ENCODE data around the gene PACSIN3. TPM values are rescaled to one million over a fixed set of nuclear protein-coding genes. Genes with fewer than 3 reads are reported as not detected.

Gene PACSIN3
- total and polyA plus RNA-seq, 2 donors (not counting 3 experiments of a cell fraction or from before 2014, with no cell fraction given) = 15.2 to 27.2 TPM

DNA sequence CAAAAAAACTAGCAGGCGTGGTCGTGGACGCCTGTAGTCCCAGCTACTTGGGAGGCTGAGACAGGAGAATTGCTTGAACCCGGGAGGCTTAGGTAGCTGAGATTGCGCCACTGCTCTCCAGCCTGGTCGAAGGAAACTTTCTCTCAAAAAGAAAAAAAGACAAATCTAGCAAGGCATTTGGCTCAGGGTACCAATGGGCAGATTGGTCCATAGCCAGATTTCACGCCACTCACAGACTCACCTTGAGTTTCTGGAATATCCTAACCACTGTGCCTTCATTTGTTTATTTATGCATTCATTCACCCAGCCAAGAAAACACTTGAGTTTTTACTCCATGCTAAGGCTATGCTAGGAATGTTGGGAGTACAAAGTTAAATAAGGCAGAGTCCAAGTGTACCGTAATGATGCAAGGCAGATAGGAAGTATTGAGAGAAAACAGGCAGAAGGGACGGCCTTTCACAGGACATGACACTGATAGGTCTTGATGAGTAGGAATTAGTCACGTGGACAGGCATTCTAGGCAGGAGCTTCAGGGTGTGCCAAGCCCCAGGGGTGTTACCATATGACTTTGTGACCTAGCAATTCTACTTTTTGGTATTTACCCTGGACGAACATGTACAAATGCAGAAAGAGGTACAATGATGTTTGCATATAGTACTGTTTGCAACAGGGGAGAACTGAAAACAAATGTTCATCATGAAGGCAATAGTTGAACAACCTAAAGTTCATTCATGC, 3.0 kb upstream of the PACSIN3 start:
- peaks cover 16% of the 10 kb centered on the region for H3K4me1 ChIP-seq (ENCODE audit: control insufficient read depth, extremely low read depth, insufficient read depth, low read length)
- H3K4me2 ChIP-seq (ENCODE audit: insufficient read depth, low read length) = no peak overlapping the region
- dilution Hi-C loops (cut with MboI; ENCODE audit: extremely low pct_ligation_motif_present, low sequenced_read_pairs) (no loop called here), intact Hi-C loops (cut with micrococcal nuclease) (no loop called here)
- H3K9me3 ChIP-seq (replicated peaks; ENCODE audit: control insufficient read depth, insufficient read depth, low read length) = no peaks in the 10 kb centered on the region
- H3K36me3 ChIP-seq (ENCODE audit: control insufficient read depth in 2 of 2, extremely low read depth in 1 of 2, insufficient read depth in 2 of 2, low read length in 2 of 2) = no peaks in the 10 kb centered on the region
- no peaks in the 10 kb centered on the region for H3K79me2 ChIP-seq (ENCODE audit: control insufficient read depth, insufficient read depth, low read length)
- H3K9me1 ChIP-seq (replicated peaks; ENCODE audit: control insufficient read depth, extremely low read depth, insufficient read depth, low read length) = no peaks in the 10 kb centered on the region
- no TSS peak for BruUV-seq (replicated peaks)
- TF ChIP-seq GATA2 (IDR thresholded peaks at IDR 0.05; ENCODE audit: insufficient read depth, insufficient read length, low read depth, low read length) = no peak
- H3K4me3 ChIP-seq (replicated peaks in 1 of 3; ENCODE audit: insufficient read depth in 1 of 3, low read depth in 1 of 3, low read length in 3 of 3) = no peak overlapping the region
- CTCF ChIA-PET = interaction anchor here (1.0 to 1.5 kb wide), 2 partner anchors 10 to 70 kb away, joined by 3 to 4 read pairs; no protein-coding TSS in a partner anchor
- H3K9ac ChIP-seq (replicated peaks; ENCODE audit: extremely low read depth, insufficient read depth, low read length) = no peak overlapping the region
- FAIRE-seq (peak; percentile 61), DNase-seq (ENCODE audit: low read depth, low spot score) (no peak)
- POLR2A ChIA-PET = no interaction called here
- H4K20me1 ChIP-seq (replicated peaks; ENCODE audit: control insufficient read depth, extremely low read depth, insufficient read depth, low read length) = no peaks in the 10 kb centered on the region
- no peak overlapping the region for H3K27ac ChIP-seq (ENCODE audit: insufficient read depth, low read depth, low read length)
- peaks cover 0 to 3% of the 10 kb centered on the region in 2 experiments for H3K27me3 ChIP-seq (ENCODE audit: control insufficient read depth in 2 of 2, insufficient read depth in 2 of 2, low read length in 2 of 2)
- no peak overlapping the region for H2AFZ ChIP-seq (ENCODE audit: low read depth, low read length)

DNA sequence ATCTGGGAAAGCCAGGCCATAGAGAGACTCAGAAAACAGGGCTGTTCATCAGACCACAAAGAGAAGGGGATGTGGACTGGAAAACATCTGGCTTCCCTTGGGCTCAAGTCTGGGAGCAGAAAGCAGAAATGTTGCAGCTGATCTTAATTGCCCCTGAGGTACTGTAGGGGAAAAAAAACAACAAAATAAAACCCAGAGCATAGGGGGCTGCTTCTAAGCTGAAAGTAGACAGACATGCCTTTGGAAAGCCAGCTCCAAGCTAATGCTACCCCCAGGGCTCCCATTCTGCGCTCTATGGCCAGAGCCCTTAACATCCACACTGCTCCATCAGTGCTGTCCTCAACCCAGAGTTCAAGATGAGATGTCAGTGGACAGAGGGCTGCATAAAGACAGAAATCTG, 2.0 kb upstream of the PACSIN3 start:
- no peak overlapping the region for H3K27ac ChIP-seq (ENCODE audit: insufficient read depth, low read depth, low read length)
- no peak for TF ChIP-seq POLR2A (IDR thresholded peaks at IDR 0.05; ENCODE audit: low read depth, low read length)
- no peak for TF ChIP-seq MAX (IDR thresholded peaks at IDR 0.05; ENCODE audit: insufficient read depth, insufficient read length)
- no peak for TF ChIP-seq JUN (IDR thresholded peaks at IDR 0.05; ENCODE audit: borderline replicate concordance, insufficient read depth, insufficient read length, low read depth)
- TF ChIP-seq EZH2 (IDR thresholded peaks at IDR 0.05; ENCODE audit: borderline replicate concordance, low read depth, low read length, severe bottlenecking) = no peak
- no peak for TF ChIP-seq GATA2 (IDR thresholded peaks at IDR 0.05; ENCODE audit: insufficient read depth, insufficient read length, low read depth, low read length)
- TF ChIP-seq FOS (IDR thresholded peaks at IDR 0.05; ENCODE audit: borderline replicate concordance, insufficient read depth, low read length) = no peak
- TF ChIP-seq MYC (IDR thresholded peaks at IDR 0.05; ENCODE audit: low read depth, low read length) = no peak
- TF ChIP-seq POLR2AphosphoS5 (IDR thresholded peaks at IDR 0.05; ENCODE audit: insufficient read depth, low read depth, low read length) = no peak
- TF ChIP-seq CTCF (IDR thresholded peaks at IDR 0.05; ENCODE audit: extremely low read depth in 1 of 2, insufficient read depth in 1 of 2, low read depth in 1 of 2, low read length in 2 of 2) = no peak

More for the DNA sequence above, 2.0 kb upstream of the PACSIN3 start:
- DNase-seq (ENCODE audit: low read depth, low spot score) (no peak), FAIRE-seq (no peak)
- no peak overlapping the region for H3K4me3 ChIP-seq (replicated peaks in 1 of 3; ENCODE audit: insufficient read depth in 1 of 3, low read depth in 1 of 3, low read length in 3 of 3)
- dilution Hi-C loops (cut with MboI; ENCODE audit: extremely low pct_ligation_motif_present, low sequenced_read_pairs) (no loop called here), intact Hi-C loops (cut with micrococcal nuclease) (no loop called here)
- no peaks in the 10 kb centered on the region for H3K36me3 ChIP-seq (ENCODE audit: control insufficient read depth in 2 of 2, extremely low read depth in 1 of 2, insufficient read depth in 2 of 2, low read length in 2 of 2)
- H3K27me3 ChIP-seq (ENCODE audit: control insufficient read depth in 2 of 2, insufficient read depth in 2 of 2, low read length in 2 of 2) = peaks cover 0 to 3% of the 10 kb centered on the region in 2 experiments
- H4K20me1 ChIP-seq (replicated peaks; ENCODE audit: control insufficient read depth, extremely low read depth, insufficient read depth, low read length) = no peaks in the 10 kb centered on the region
- H3K4me1 ChIP-seq (ENCODE audit: control insufficient read depth, extremely low read depth, insufficient read depth, low read length) = peaks cover 16% of the 10 kb centered on the region
- no peaks in the 10 kb centered on the region for H3K9me1 ChIP-seq (replicated peaks; ENCODE audit: control insufficient read depth, extremely low read depth, insufficient read depth, low read length)
- no peaks in the 10 kb centered on the region for H3K9me3 ChIP-seq (replicated peaks; ENCODE audit: control insufficient read depth, insufficient read depth, low read length)
- POLR2A ChIA-PET = no interaction called here
- CTCF ChIA-PET = interaction anchor here (0.9 to 2.2 kb wide), 7 partner anchors 12 to 163 kb away, joined by 3 to 19 read pairs (median 8); partner anchors contain the start of genes DDB2 and NR1H3
- no peak overlapping the region for H2AFZ ChIP-seq (ENCODE audit: low read depth, low read length)
- no peaks in the 10 kb centered on the region for H3K79me2 ChIP-seq (ENCODE audit: control insufficient read depth, insufficient read depth, low read length)
- no peak overlapping the region for H3K4me2 ChIP-seq (ENCODE audit: insufficient read depth, low read length)
- H3K9ac ChIP-seq (replicated peaks; ENCODE audit: extremely low read depth, insufficient read depth, low read length) = no peak overlapping the region
- BruUV-seq (replicated peaks) = no TSS peak

All from endothelial cell of umbilical vein (primary cell).